CD4-positive, CD25-positive, alpha-beta regulatory T cell (primary cell): Measurements from ENCODE around the gene MAPK6. TPM values are rescaled to one million over a fixed set of nuclear protein-coding genes. Genes with fewer than 3 reads are reported as not detected.

Source experiments
- ATAC-seq, 2 donors: fragments of 150-1000 bp; cut with Tn5 transposase; one replicate each; pipeline ENCODE4 v1.10.0; 2021; ENCODE audit warnings: low read depth in 2 of 2, moderate number of reproducible peaks in 2 of 2, moderate library complexity in 1 of 2
- DNase-seq, 3 donors: peaks; one replicate each; pipeline versions ENCODE4 v3.0.0 to v3.0.0-alpha.2; 2012 to 2022; ENCODE audit warnings: mixed read lengths in 1 of 3
- H3K27ac ChIP-seq: one replicate; pipeline ENCODE4 v1.7.0; 2013; ENCODE audit warnings: mild to moderate bottlenecking, low read length; ENCODE audit not compliant: insufficient read depth, poor library complexity, severe bottlenecking
- H3K27me3 ChIP-seq: one replicate; pipeline ENCODE4 v1.7.0; 2013; ENCODE audit warnings: low read length; ENCODE audit not compliant: control insufficient read depth, insufficient read depth
- H3K36me3 ChIP-seq: one replicate; pipeline ENCODE4 v1.7.0; 2013; ENCODE audit warnings: mild to moderate bottlenecking, low read length, moderate library complexity; ENCODE audit not compliant: control insufficient read depth, insufficient read depth
- H3K4me1 ChIP-seq: 2 replicates; pipeline ENCODE4 v1.7.0; 2013; ENCODE audit warnings: mild to moderate bottlenecking, low read length; ENCODE audit not compliant: insufficient read depth, control insufficient read depth, poor library complexity, severe bottlenecking
- H3K4me3 ChIP-seq: one replicate; pipeline ENCODE4 v1.7.0; 2013; ENCODE audit warnings: low read depth, mild to moderate bottlenecking, low read length, moderate library complexity
- H3K9me3 ChIP-seq, 2 experiments: 1 replicate in 1 of 2; 2 replicates in 1 of 2; pipeline ENCODE4 v1.7.0; 2013; ENCODE audit warnings: low read length in 2 of 2, mild to moderate bottlenecking in 1 of 2, moderate library complexity in 1 of 2; ENCODE audit not compliant: control insufficient read depth in 2 of 2
- H3K27ac Mint-ChIP-seq, 3 donors: one replicate each; pipeline ENCODE4 v1.8.0; 2020 to 2022; ENCODE audit warnings: mild to moderate bottlenecking in 3 of 3, mixed read lengths in 3 of 3, moderate library complexity in 2 of 3
- H3K27me3 Mint-ChIP-seq: one replicate; pipeline ENCODE4 v1.8.0; 2022; ENCODE audit warnings: mild to moderate bottlenecking, mixed read lengths
- H3K36me3 Mint-ChIP-seq: one replicate; pipeline ENCODE4 v1.8.0; 2020; ENCODE audit warnings: mixed read lengths
- H3K4me1 Mint-ChIP-seq, 4 donors: one replicate each; pipeline ENCODE4 v1.8.0; 2020 to 2022; ENCODE audit warnings: mixed read lengths in 4 of 4, mild to moderate bottlenecking in 1 of 4
- H3K4me3 Mint-ChIP-seq, 4 donors: one replicate each; pipeline ENCODE4 v1.8.0; 2020 to 2022; ENCODE audit warnings: mild to moderate bottlenecking in 4 of 4, mixed read lengths in 4 of 4, moderate library complexity in 3 of 4
- H3K9me3 Mint-ChIP-seq, 7 donors: one replicate each; pipeline ENCODE4 v1.8.0; 2020 to 2022; ENCODE audit warnings: mixed read lengths in 7 of 7, mild to moderate bottlenecking in 3 of 7, moderate library complexity in 2 of 7
- polyA plus RNA-seq, 4 donors: library from polyadenylated mRNA; unstranded; fragments of 300-500 nt; fragmentation: Illumina TruSeq; gene quantifications; one replicate each; pipeline ENCODE4 v1.2.3, GENCODE V29; 2021
- total RNA-seq: library from RNA; stranded (reverse); gene quantifications from one replicate; pipeline ENCODE4 v1.2.3, GENCODE V29; 2022

MAPK6 gene
- total and polyA plus RNA-seq, 5 donors from 2014 or later = 8.2 to 49.4 (median 11.1) TPM

GRCh38 chr15:52005748-52006701, 13.0 kb upstream of the MAPK6 start:
- H3K4me1 ChIP-seq = peaks cover 17% of the 10 kb centered on the region
- DNase-seq = peak in 1 of 3 donors; percentile 52
- no peaks in the 10 kb centered on the region for H3K9me3 ChIP-seq
- H3K27me3 ChIP-seq = no peaks in the 10 kb centered on the region
- peak; percentile 24 to 54 for ATAC-seq
- H3K36me3 ChIP-seq = no peaks in the 10 kb centered on the region
- H3K27ac ChIP-seq = no peak overlapping the region
- Mint-ChIP-seq H3K4me1 (peaks cover 22 to 37% (median 29%) of the 10 kb centered on the region in 4 donors), H3K36me3 (no peaks in the 10 kb centered on the region), H3K27ac (peak overlapping the region in 2 of 3 donors; percentile 7 to 43), H3K9me3 (no peaks in the 10 kb centered on the region), H3K27me3 (no peaks in the 10 kb centered on the region), H3K4me3 (peak overlapping the region in 1 of 4 donors; percentile 7)
- H3K4me3 ChIP-seq = peak overlapping the region; percentile 43

- Mint-ChIP-seq H3K4me3 (peak overlapping the region in 1 of 4 donors; percentile 7), H3K27me3 (no peaks in the 10 kb centered on the region), H3K4me1 (peaks cover 22 to 37% (median 29%) of the 10 kb centered on the region in 4 donors), H3K27ac (peak overlapping the region in 2 of 3 donors; percentile 7 to 9), H3K9me3 (no peaks in the 10 kb centered on the region), H3K36me3 (no peaks in the 10 kb centered on the region)
- H3K36me3 ChIP-seq = no peaks in the 10 kb centered on the region
- H3K4me1 ChIP-seq = peaks cover 17% of the 10 kb centered on the region
- DNase-seq = no peak
- no peaks in the 10 kb centered on the region for H3K9me3 ChIP-seq
- no peak overlapping the region for H3K27ac ChIP-seq
- H3K4me3 ChIP-seq = peak overlapping the region; percentile 43
- H3K27me3 ChIP-seq = no peaks in the 10 kb centered on the region
- no peak for ATAC-seq
These were observed 12.2 kb upstream of the MAPK6 start for GRCh38 chr15:52006702-52007340.

GRCh38 chr15:52008359-52008697, 10.7 kb upstream of the MAPK6 start:
- peak overlapping the region in 2 of 3 donors; percentile 52 to 88 for H3K27ac Mint-ChIP-seq
- H3K27me3 Mint-ChIP-seq = no peaks in the 10 kb centered on the region
- no peaks in the 10 kb centered on the region for H3K27me3 ChIP-seq
- H3K4me3 Mint-ChIP-seq = peak overlapping the region; percentile 0 to 77 (median 12)
- H3K27ac ChIP-seq = no peak overlapping the region
- H3K36me3 ChIP-seq = no peaks in the 10 kb centered on the region
- no peaks in the 10 kb centered on the region for H3K9me3 ChIP-seq
- peaks cover 22 to 39% (median 31%) of the 10 kb centered on the region in 4 donors for H3K4me1 Mint-ChIP-seq
- ATAC-seq (peak; percentile 58 to 61), DNase-seq (peak in 1 of 3 donors; percentile 45)
- H3K36me3 Mint-ChIP-seq = no peaks in the 10 kb centered on the region
- H3K4me1 ChIP-seq = peaks cover 17% of the 10 kb centered on the region
- peak overlapping the region; percentile 79 for H3K4me3 ChIP-seq
- H3K9me3 Mint-ChIP-seq = no peaks in the 10 kb centered on the region

GRCh38 chr15:52008698-52009434, 10.2 kb upstream of the MAPK6 start:
- Histone ChIP-seq H3K9me3 (no peaks in the 10 kb centered on the region), H3K27me3 (no peaks in the 10 kb centered on the region), H3K4me3 (peak overlapping the region; percentile 4), H3K4me1 (peaks cover 17% of the 10 kb centered on the region), H3K36me3 (no peaks in the 10 kb centered on the region), H3K27ac (no peak overlapping the region)
- Mint-ChIP-seq H3K4me1 (peaks cover 22 to 41% (median 36%) of the 10 kb centered on the region in 4 donors), H3K27me3 (no peaks in the 10 kb centered on the region), H3K27ac (peak overlapping the region in 2 of 3 donors; percentile 52 to 88), H3K9me3 (no peaks in the 10 kb centered on the region), H3K36me3 (no peaks in the 10 kb centered on the region), H3K4me3 (peak overlapping the region in 3 of 4 donors; percentile 4 to 77 (median 19))
- DNase-seq (no peak), ATAC-seq (no peak)

GRCh38 chr15:52010633-52011595, 8.1 kb upstream of the MAPK6 start:
- Mint-ChIP-seq H3K4me1 (peaks cover 19 to 35% (median 34%) of the 10 kb centered on the region in 4 donors), H3K36me3 (no peaks in the 10 kb centered on the region), H3K4me3 (no peak overlapping the region), H3K9me3 (no peaks in the 10 kb centered on the region), H3K27ac (peak overlapping the region in 1 of 3 donors; percentile 32), H3K27me3 (no peaks in the 10 kb centered on the region)
- Histone ChIP-seq H3K27me3 (no peaks in the 10 kb centered on the region), H3K9me3 (no peaks in the 10 kb centered on the region), H3K27ac (no peak overlapping the region), H3K4me3 (no peak overlapping the region), H3K36me3 (no peaks in the 10 kb centered on the region), H3K4me1 (peaks cover 17% of the 10 kb centered on the region)
- DNase-seq (peak in 1 of 3 donors; percentile 33), ATAC-seq (no peak)

GRCh38 chr15:52011711-52012144, 7.3 kb upstream of the MAPK6 start:
- H3K27me3 Mint-ChIP-seq = no peaks in the 10 kb centered on the region
- no peak overlapping the region for H3K27ac ChIP-seq

More at GRCh38 chr15:52011711-52012144, 7.3 kb upstream of the MAPK6 start:
- no peak overlapping the region for H3K4me3 Mint-ChIP-seq
- Histone ChIP-seq H3K27me3 (no peaks in the 10 kb centered on the region), H3K9me3 (no peaks in the 10 kb centered on the region), H3K4me3 (no peak overlapping the region), H3K4me1 (peaks cover 15% of the 10 kb centered on the region), H3K36me3 (no peaks in the 10 kb centered on the region)
- no peak for DNase-seq
- H3K36me3 Mint-ChIP-seq = no peaks in the 10 kb centered on the region
- ATAC-seq = no peak
- H3K4me1 Mint-ChIP-seq = peaks cover 12 to 27% (median 25%) of the 10 kb centered on the region in 4 donors
- H3K27ac Mint-ChIP-seq = no peak overlapping the region
- no peaks in the 10 kb centered on the region for H3K9me3 Mint-ChIP-seq
